KMS-11 (cell line): ENCODE results near the gene DAG1.

ENCODE experiments used
- H2AFZ ChIP-seq: fragments of 200-600 bp; sonication (generic); 2 replicates; pipeline ENCODE4 v1.6.1; 2016; ENCODE audit warnings: antibody characterized with exemption, mixed run types, low read depth
- H3K27ac ChIP-seq: fragments of 200-600 bp; sonication (generic); 2 replicates; pipeline ENCODE4 v1.6.1; 2016; ENCODE audit warnings: mild to moderate bottlenecking, mixed run types
- H3K27me3 ChIP-seq: fragments of 200-600 bp; sonication (generic); 2 replicates; pipeline ENCODE4 v1.6.1; 2017; ENCODE audit warnings: mild to moderate bottlenecking, low read depth, mixed run types, moderate library complexity; ENCODE audit not compliant: insufficient read depth
- H3K36me3 ChIP-seq: fragments of 200-600 bp; sonication (generic); 2 replicates; pipeline ENCODE4 v1.6.1; 2017; ENCODE audit warnings: mild to moderate bottlenecking, mixed run types; ENCODE audit not compliant: insufficient read depth
- H3K4me1 ChIP-seq: fragments of 200-600 bp; sonication (generic); 2 replicates; pipeline ENCODE4 v1.6.1; 2016; ENCODE audit warnings: mild to moderate bottlenecking, low read depth, mixed run types; ENCODE audit not compliant: poor library complexity, severe bottlenecking
- H3K4me2 ChIP-seq: fragments of 200-600 bp; sonication (generic); 2 replicates; pipeline ENCODE4 v1.7.0; 2016; ENCODE audit warnings: mild to moderate bottlenecking, mixed run types
- H3K4me3 ChIP-seq: fragments of 200-600 bp; sonication (generic); IDR thresholded peaks from 2 replicates; pipeline ENCODE4 v1.6.1; 2017; ENCODE audit warnings: low read depth, low read length, mixed read lengths; ENCODE audit not compliant: insufficient read depth
- H3K79me2 ChIP-seq: fragments of 200-600 bp; sonication (generic); 2 replicates; pipeline ENCODE4 v1.6.1; 2016; ENCODE audit warnings: low read depth, mixed run types; ENCODE audit not compliant: insufficient read depth
- H3K9ac ChIP-seq: fragments of 200-600 bp; sonication (generic); 2 replicates; pipeline ENCODE4 v1.6.1; 2016; ENCODE audit warnings: mild to moderate bottlenecking, mixed run types
- H4K20me1 ChIP-seq: fragments of 200-600 bp; sonication (generic); 2 replicates; pipeline ENCODE4 v1.6.1; 2016; ENCODE audit warnings: mild to moderate bottlenecking, mixed run types; ENCODE audit not compliant: insufficient read depth
- TF ChIP-seq, protein P1 (sequence below): fragments of 200-600 bp; sonication (generic); conservative IDR thresholded peaks from 2 replicates; pipeline ENCODE4 v1.6.1; 2017; ENCODE audit warnings: low read depth, mild to moderate bottlenecking, antibody characterized with exemption, low read length, moderate library complexity, mixed read lengths

The DAG1 gene

DNA sequence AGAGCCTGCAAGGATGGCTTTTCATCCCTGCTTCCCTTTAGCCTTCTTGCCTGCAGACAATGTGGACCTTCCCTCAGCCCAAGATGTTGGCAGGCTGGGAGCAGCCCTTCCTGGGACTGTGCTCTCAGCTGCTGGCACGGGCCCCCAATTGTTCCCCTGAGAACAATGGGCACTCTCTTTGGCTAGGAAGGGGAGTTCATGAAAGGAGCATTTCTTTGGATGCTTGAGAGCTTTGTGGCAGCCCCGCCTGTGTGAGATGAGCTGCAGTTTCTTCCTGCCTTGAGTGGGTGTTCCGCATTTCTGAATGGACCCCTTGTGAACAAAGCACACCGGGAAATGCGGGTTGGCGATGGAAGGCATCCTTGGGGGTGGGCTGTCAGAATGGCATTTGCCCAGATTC, 49.2 kb downstream of the DAG1 start:
- Histone ChIP-seq H2AFZ (no peak overlapping the region), H3K4me1 (no peaks in the 10 kb centered on the region), H3K4me2 (no peak overlapping the region), H4K20me1 (no peaks in the 10 kb centered on the region), H3K27me3 (no peaks in the 10 kb centered on the region), H3K4me3 (no peak overlapping the region), H3K9ac (no peak overlapping the region), H3K27ac (no peak overlapping the region), H3K79me2 (no peaks in the 10 kb centered on the region), H3K36me3 (no peaks in the 10 kb centered on the region)
- TF ChIP-seq, protein P1, sequence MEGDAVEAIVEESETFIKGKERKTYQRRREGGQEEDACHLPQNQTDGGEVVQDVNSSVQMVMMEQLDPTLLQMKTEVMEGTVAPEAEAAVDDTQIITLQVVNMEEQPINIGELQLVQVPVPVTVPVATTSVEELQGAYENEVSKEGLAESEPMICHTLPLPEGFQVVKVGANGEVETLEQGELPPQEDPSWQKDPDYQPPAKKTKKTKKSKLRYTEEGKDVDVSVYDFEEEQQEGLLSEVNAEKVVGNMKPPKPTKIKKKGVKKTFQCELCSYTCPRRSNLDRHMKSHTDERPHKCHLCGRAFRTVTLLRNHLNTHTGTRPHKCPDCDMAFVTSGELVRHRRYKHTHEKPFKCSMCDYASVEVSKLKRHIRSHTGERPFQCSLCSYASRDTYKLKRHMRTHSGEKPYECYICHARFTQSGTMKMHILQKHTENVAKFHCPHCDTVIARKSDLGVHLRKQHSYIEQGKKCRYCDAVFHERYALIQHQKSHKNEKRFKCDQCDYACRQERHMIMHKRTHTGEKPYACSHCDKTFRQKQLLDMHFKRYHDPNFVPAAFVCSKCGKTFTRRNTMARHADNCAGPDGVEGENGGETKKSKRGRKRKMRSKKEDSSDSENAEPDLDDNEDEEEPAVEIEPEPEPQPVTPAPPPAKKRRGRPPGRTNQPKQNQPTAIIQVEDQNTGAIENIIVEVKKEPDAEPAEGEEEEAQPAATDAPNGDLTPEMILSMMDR: no peak

DNA sequence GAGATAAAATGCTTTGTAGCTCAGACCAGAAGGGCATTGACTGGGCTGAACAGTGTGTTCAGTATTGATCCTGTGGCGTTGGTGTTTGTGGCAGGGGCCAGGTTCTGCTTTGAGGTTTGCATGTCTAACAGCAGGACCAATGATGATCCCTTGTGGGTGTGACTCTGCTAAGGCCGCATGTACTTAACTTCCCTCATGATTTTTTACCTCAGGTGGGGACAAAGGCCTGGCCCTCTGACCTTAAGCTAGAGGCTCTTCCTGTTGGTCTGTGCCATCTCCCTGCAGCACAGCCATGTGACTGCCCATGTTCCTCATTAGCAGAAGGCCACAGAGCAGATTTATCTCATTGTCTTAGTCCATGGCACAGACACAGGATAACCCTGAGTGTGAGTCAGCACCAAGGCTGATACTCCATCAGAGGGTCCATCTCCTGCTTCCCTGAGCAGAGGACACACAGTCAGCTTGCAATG, 49.9 kb downstream of the DAG1 start:
- Histone ChIP-seq H3K79me2 (no peaks in the 10 kb centered on the region), H3K4me3 (no peak overlapping the region), H3K27me3 (no peaks in the 10 kb centered on the region), H3K4me2 (no peak overlapping the region), H3K27ac (no peak overlapping the region), H4K20me1 (no peaks in the 10 kb centered on the region), H3K4me1 (no peaks in the 10 kb centered on the region), H3K9ac (no peak overlapping the region), H3K36me3 (no peaks in the 10 kb centered on the region), H2AFZ (no peak overlapping the region)
- TF ChIP-seq, protein P1: no peak

DNA sequence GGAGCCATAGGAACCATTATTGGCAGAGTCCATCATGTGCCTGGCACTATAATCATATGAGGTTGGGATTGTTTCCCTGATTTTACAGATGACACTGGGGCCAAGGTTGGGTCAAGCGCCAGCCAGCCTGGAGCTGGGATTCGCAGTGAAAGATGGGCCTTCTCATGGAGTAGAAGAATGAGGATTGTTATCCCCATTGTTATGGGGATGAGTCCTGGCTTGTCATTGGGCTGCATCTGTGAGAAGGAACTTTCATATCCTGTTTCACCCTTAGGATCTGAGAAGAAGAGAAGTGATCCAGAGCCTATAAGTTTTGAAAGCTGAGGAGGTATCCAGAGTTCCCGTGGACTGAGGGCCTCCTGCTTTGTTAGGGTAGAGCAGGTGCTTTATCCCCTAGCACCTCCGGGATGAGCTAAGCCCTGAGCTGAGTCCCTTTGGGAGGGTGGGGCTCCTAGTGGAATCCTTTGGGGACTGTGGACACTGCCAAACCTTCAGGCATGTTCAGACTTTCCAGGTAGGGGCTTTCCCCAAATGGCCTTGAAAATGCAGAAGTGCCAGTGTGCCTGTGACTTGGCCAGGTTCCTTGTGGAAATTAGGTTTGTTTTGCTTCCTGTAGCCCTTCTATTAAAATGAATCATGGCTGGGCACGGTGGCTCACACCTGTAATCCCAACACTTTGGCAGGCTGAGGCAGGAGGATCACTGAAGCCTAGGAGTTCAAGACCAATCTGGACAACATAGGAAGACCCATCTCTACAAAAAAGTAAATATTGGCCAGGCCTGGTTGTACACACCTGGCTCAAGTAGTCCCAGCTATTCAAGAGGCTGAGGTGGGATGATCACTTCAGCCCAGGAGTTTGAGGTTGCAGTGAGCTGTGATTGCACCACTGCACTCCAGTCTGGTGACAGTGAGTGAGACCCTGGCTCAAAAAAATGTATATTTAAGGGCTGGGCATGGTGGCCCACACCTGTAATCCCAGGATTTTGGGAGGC, 54.0 kb downstream of the DAG1 start:
- no peaks in the 10 kb centered on the region for H3K79me2 ChIP-seq
- no peak overlapping the region for H3K27ac ChIP-seq
- no peaks in the 10 kb centered on the region for H3K36me3 ChIP-seq
- H3K27me3 ChIP-seq: no peaks in the 10 kb centered on the region
- no peaks in the 10 kb centered on the region for H3K4me1 ChIP-seq
- no peaks in the 10 kb centered on the region for H4K20me1 ChIP-seq
- no peak overlapping the region for H3K9ac ChIP-seq
- TF ChIP-seq, protein P1: no peak
- H3K4me2 ChIP-seq: no peak overlapping the region
- no peak overlapping the region for H3K4me3 ChIP-seq
- H2AFZ ChIP-seq: no peak overlapping the region

DNA sequence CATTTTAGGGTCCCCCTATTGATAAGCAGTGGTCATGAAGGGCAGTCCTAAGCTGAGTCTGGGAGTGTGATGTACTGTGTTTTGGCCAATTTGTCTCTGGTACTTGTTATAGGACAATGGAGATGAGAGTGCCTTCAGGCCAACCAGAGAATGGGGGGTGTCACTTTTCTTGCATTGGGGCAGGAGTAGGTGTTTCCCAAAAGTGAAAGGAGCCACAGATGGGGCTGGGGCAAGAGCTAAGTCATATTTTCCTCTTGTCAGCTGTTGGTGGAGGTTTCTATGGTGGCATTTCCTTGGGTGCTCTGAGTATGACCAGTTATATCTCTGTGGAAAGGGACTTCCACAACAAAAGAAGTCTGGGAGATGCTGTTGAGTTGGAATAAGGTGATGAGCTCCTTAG, 59.5 kb downstream of the DAG1 start:
- TF ChIP-seq, protein P1: no peak
- Histone ChIP-seq H3K36me3 (no peaks in the 10 kb centered on the region), H3K27ac (no peak overlapping the region), H2AFZ (no peak overlapping the region), H3K4me2 (no peak overlapping the region), H3K27me3 (no peaks in the 10 kb centered on the region), H3K4me3 (no peak overlapping the region), H4K20me1 (no peaks in the 10 kb centered on the region), H3K4me1 (no peaks in the 10 kb centered on the region), H3K79me2 (no peaks in the 10 kb centered on the region), H3K9ac (no peak overlapping the region)
